Adrenal gland (tissue), 5 donors: Measurements from ENCODE around the gene GUCY1A1.

Source experiments
- POLR2A ChIP-seq, 2 donors: fragments of 450-650 bp; IDR thresholded peaks; one replicate each; pipeline ENCODE4 v1.6.1; 2017; ENCODE audit warnings: antibody characterized with exemption in 2 of 2, mild to moderate bottlenecking in 2 of 2, moderate library complexity in 1 of 2
- TF ChIP-seq, protein P1 (sequence below), 6 experiments: fragments of 450-650 bp in 4 of 6; fragments of 200-600 bp in 2 of 6; sonication (generic) in 1 of 6; IDR thresholded peaks; 1 replicate in 5 of 6; 2 replicates in 1 of 6; pipeline versions ENCODE4 v1.5.1 to v1.8.0; 2016 to 2021; ENCODE audit warnings: antibody characterized with exemption in 6 of 6, mild to moderate bottlenecking in 2 of 6, moderate library complexity in 1 of 6
- donor health status: DM: no; HTN: no; CAD: no.

DNA sequence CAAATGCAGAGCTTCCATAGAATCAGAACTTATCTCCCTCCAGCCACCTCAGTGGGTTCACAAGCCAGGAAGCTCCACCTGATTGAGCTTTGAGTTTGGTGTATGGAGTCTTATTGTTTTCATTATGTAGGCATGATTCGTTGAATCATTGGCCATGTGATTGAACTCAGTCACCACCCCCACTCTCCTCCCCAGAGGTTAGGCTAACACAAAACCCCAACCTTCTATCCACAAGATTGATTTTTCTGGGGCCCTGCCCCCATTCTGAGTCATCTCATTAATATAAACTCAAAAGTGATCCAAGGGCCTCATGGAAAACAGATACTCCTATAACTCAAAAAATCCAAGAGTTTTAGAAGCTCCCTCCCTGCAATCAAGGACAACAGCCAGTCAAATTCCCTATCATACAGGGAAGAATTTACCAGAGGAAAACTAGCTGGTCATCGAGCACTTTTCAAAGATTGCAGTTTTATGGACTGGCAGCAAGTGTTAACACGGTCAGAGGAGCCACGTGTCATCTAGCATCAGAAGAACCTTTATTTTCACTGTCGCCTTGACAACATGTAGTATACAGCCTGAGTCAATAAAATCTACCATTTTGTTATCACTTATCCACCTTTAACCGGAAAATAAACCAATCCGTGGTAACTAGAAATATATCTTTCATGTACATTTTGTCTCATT, 56.3 kb downstream of the GUCY1A1 start:
- TF ChIP-seq, protein P1, sequence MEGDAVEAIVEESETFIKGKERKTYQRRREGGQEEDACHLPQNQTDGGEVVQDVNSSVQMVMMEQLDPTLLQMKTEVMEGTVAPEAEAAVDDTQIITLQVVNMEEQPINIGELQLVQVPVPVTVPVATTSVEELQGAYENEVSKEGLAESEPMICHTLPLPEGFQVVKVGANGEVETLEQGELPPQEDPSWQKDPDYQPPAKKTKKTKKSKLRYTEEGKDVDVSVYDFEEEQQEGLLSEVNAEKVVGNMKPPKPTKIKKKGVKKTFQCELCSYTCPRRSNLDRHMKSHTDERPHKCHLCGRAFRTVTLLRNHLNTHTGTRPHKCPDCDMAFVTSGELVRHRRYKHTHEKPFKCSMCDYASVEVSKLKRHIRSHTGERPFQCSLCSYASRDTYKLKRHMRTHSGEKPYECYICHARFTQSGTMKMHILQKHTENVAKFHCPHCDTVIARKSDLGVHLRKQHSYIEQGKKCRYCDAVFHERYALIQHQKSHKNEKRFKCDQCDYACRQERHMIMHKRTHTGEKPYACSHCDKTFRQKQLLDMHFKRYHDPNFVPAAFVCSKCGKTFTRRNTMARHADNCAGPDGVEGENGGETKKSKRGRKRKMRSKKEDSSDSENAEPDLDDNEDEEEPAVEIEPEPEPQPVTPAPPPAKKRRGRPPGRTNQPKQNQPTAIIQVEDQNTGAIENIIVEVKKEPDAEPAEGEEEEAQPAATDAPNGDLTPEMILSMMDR (IDR thresholded peaks at IDR 0.05): no peak
- TF ChIP-seq POLR2A (IDR thresholded peaks at IDR 0.05): no peak
